Measurements from ENCODE around the gene PARVA.

The PARVA gene

GRCh38 chr11:12565406-12565805 lies 188.0 kb downstream of the PARVA start:
- no peak for TF ChIP-seq FOXP2 (optimal IDR thresholded peaks at IDR 0.05; ENCODE audit: borderline replicate concordance, extremely low read depth, extremely low read length, insufficient read depth)
- TF ChIP-seq TAF1 (IDR thresholded peaks at IDR 0.05; ENCODE audit: borderline replicate concordance, insufficient read depth, low read length): no peak
- TF ChIP-seq POLR2AphosphoS5 (IDR thresholded peaks at IDR 0.05; ENCODE audit: low read depth, low read length): no peak
- TF ChIP-seq REST (IDR thresholded peaks at IDR 0.05; ENCODE audit: insufficient read depth in 1 of 2, low read depth in 2 of 2, low read length in 2 of 2): no peak
- no peak for TF ChIP-seq SIN3A (IDR thresholded peaks at IDR 0.05; ENCODE audit: borderline replicate concordance, insufficient read depth, low read length)

GRCh38 chr11:12567746-12568460 lies 190.5 kb downstream of the PARVA start:
- TF ChIP-seq SIN3A (IDR thresholded peaks at IDR 0.05; ENCODE audit: borderline replicate concordance, insufficient read depth, low read length) (no peak), POLR2AphosphoS5 (IDR thresholded peaks at IDR 0.05; ENCODE audit: low read depth, low read length) (no peak), REST (IDR thresholded peaks at IDR 0.05; ENCODE audit: insufficient read depth in 1 of 2, low read depth in 2 of 2, low read length in 2 of 2) (no peak), TAF1 (IDR thresholded peaks at IDR 0.05; ENCODE audit: borderline replicate concordance, insufficient read depth, low read length) (no peak), FOXP2 (optimal IDR thresholded peaks at IDR 0.05; ENCODE audit: borderline replicate concordance, extremely low read depth, extremely low read length, insufficient read depth) (no peak)

GRCh38 chr11:12569499-12570425 lies 192.4 kb downstream of the PARVA start:
- TF ChIP-seq REST (IDR thresholded peaks at IDR 0.05; ENCODE audit: insufficient read depth in 1 of 2, low read depth in 2 of 2, low read length in 2 of 2) (no peak), TAF1 (IDR thresholded peaks at IDR 0.05; ENCODE audit: borderline replicate concordance, insufficient read depth, low read length) (no peak), FOXP2 (optimal IDR thresholded peaks at IDR 0.05; ENCODE audit: borderline replicate concordance, extremely low read depth, extremely low read length, insufficient read depth) (no peak), POLR2AphosphoS5 (IDR thresholded peaks at IDR 0.05; ENCODE audit: low read depth, low read length) (no peak), SIN3A (IDR thresholded peaks at IDR 0.05; ENCODE audit: borderline replicate concordance, insufficient read depth, low read length) (no peak)

- TF ChIP-seq FOXP2 (optimal IDR thresholded peaks at IDR 0.05; ENCODE audit: borderline replicate concordance, extremely low read depth, extremely low read length, insufficient read depth): no peak
- TF ChIP-seq SIN3A (IDR thresholded peaks at IDR 0.05; ENCODE audit: borderline replicate concordance, insufficient read depth, low read length): no peak
- no peak for TF ChIP-seq TAF1 (IDR thresholded peaks at IDR 0.05; ENCODE audit: borderline replicate concordance, insufficient read depth, low read length)
- no peak for TF ChIP-seq POLR2AphosphoS5 (IDR thresholded peaks at IDR 0.05; ENCODE audit: low read depth, low read length)
- no peak for TF ChIP-seq REST (IDR thresholded peaks at IDR 0.05; ENCODE audit: insufficient read depth in 1 of 2, low read depth in 2 of 2, low read length in 2 of 2)
Measured at GRCh38 chr11:12573707-12574485, 196.5 kb downstream of the PARVA start.
